Activated CD4-positive, CD25-positive, alpha-beta regulatory T cell (primary cell): ENCODE measurements around the gene PIAS4.

Experiments
- DNase-seq, 4 experiments: peaks; one replicate each; lab custom pipeline; 2025; lab: John Stamatoyannopoulos, UW

PIAS4 gene

GRCh38 chr19:4042731-4043082 is 35.2 kb downstream of the PIAS4 start:
- DNase-seq: no peak

- no peak for DNase-seq
Measured at GRCh38 chr19:4043401-4043800, 35.9 kb downstream of the PIAS4 start.

GRCh38 chr19:4043966-4044715 is 36.6 kb downstream of the PIAS4 start:
- no peak for DNase-seq

GRCh38 chr19:4044990-4045465 is 37.5 kb downstream of the PIAS4 start:
- no peak for DNase-seq

- DNase-seq: no peak
Measured at GRCh38 chr19:4045597-4046361, 38.2 kb downstream of the PIAS4 start.

- no peak for DNase-seq
Measured at GRCh38 chr19:4046362-4046691, 38.8 kb downstream of the PIAS4 start.

GRCh38 chr19:4046946-4047683 is 39.6 kb downstream of the PIAS4 start:
- no peak for DNase-seq

- DNase-seq: no peak
Measured at GRCh38 chr19:4049432-4049831, 41.9 kb downstream of the PIAS4 start.

GRCh38 chr19:4051175-4052101 is 43.9 kb downstream of the PIAS4 start:
- no peak for DNase-seq

GRCh38 chr19:4052114-4052992 is 44.8 kb downstream of the PIAS4 start:
- no peak for DNase-seq

- no peak for DNase-seq
Measured at GRCh38 chr19:4052993-4053422, 45.5 kb downstream of the PIAS4 start.

GRCh38 chr19:4053423-4054324 is 46.1 kb downstream of the PIAS4 start:
- DNase-seq: no peak

GRCh38 chr19:4054441-4055208 is 47.1 kb downstream of the PIAS4 start:
- DNase-seq: no peak

GRCh38 chr19:4055209-4055552 is 47.6 kb downstream of the PIAS4 start:
- DNase-seq: no peak

GRCh38 chr19:4057931-4058692 is 50.6 kb downstream of the PIAS4 start:
- DNase-seq: peak in 1 of 4 experiments; percentile 24

- no peak for DNase-seq
Measured at GRCh38 chr19:4058693-4059452, 51.3 kb downstream of the PIAS4 start.

GRCh38 chr19:4059453-4059871 is 51.9 kb downstream of the PIAS4 start:
- DNase-seq: no peak
